ENCODE data around the gene DCANP1.

- no peak for TF ChIP-seq CTCF (IDR thresholded peaks at IDR 0.05)
- no peak for TF ChIP-seq EZH2 (IDR thresholded peaks at IDR 0.05; ENCODE audit: borderline replicate concordance, insufficient read depth, low read depth, low read length, poor library complexity, severe bottlenecking)
These were observed 7.8 kb upstream of the DCANP1 start for GRCh38 chr5:135454946-135455345.

Data from B cell (primary cell).